Mucosa of rectum (tissue), 2 donors: ENCODE results near the gene CLEC18B.
A peak's percentile ranks its signal among the peaks of the same experiment; 100 is the strongest.
"Not testable (repeated sequence)": the region's sequence is repeated elsewhere in the genome, so short reads cannot be mapped to it uniquely, and the experiment has no call there.

ENCODE experiments used
- H3K27ac ChIP-seq, 2 donors: one replicate each; pipeline ENCODE4 v1.7.0; 2013; ENCODE audit warnings: inconsistent platforms in 2 of 2, low read depth in 2 of 2, low read length in 2 of 2
- H3K27me3 ChIP-seq, 2 donors: one replicate each; pipeline ENCODE4 v1.7.0; 2013; ENCODE audit warnings: low read length in 2 of 2; ENCODE audit not compliant: control insufficient read depth in 2 of 2, insufficient read depth in 2 of 2
- H3K36me3 ChIP-seq, 2 donors: one replicate each; pipeline ENCODE4 v1.7.0; 2013; ENCODE audit warnings: low read length in 2 of 2; ENCODE audit not compliant: control insufficient read depth in 2 of 2, insufficient read depth in 2 of 2
- H3K4me1 ChIP-seq, 2 donors: one replicate each; pipeline ENCODE4 v1.7.0; 2013; ENCODE audit warnings: low read length in 2 of 2, mild to moderate bottlenecking in 1 of 2; ENCODE audit not compliant: control insufficient read depth in 2 of 2, insufficient read depth in 2 of 2
- H3K4me3 ChIP-seq, 2 donors: one replicate each; pipeline ENCODE4 v1.7.0; 2013; ENCODE audit warnings: low read length in 2 of 2
- H3K9ac ChIP-seq, 2 donors: one replicate each; pipeline ENCODE4 v1.7.0; 2013; ENCODE audit warnings: low read length in 2 of 2, low read depth in 1 of 2, mild to moderate bottlenecking in 1 of 2
- H3K9me3 ChIP-seq, 2 donors: one replicate each; pipeline ENCODE4 v1.7.0; 2013; ENCODE audit warnings: low read length in 2 of 2; ENCODE audit not compliant: control insufficient read depth in 2 of 2
- donor health status: healthy.
- donor health status: Normal muscosa, but diverticular disease.

Gene CLEC18B

DNA sequence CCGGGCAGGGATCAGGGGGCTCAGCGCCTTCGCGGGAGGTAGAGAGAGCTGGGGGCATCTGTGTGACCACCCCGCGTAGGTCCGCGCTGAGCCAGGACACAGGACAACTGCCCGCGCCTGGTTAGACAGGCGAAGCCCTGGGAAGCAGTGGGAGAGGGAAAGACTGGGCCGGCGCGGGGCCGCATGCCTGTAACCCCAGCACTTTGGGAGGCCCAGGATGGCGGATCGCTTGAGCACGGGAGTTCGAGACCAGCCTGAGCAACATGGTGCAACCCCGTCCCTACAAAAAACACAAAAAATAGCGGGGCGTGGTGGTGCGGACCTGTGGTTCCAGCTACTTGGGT is 13.9 kb downstream of the CLEC18B start:
- not testable (repeated sequence) for H3K9me3 ChIP-seq, H3K27me3 ChIP-seq, H3K36me3 ChIP-seq, H3K4me1 ChIP-seq, H3K27ac ChIP-seq
- peak overlapping the region in 1 of 2 donors; percentile 71 for H3K9ac ChIP-seq
- peak overlapping the region in 1 of 2 donors; percentile 30 for H3K4me3 ChIP-seq

DNA sequence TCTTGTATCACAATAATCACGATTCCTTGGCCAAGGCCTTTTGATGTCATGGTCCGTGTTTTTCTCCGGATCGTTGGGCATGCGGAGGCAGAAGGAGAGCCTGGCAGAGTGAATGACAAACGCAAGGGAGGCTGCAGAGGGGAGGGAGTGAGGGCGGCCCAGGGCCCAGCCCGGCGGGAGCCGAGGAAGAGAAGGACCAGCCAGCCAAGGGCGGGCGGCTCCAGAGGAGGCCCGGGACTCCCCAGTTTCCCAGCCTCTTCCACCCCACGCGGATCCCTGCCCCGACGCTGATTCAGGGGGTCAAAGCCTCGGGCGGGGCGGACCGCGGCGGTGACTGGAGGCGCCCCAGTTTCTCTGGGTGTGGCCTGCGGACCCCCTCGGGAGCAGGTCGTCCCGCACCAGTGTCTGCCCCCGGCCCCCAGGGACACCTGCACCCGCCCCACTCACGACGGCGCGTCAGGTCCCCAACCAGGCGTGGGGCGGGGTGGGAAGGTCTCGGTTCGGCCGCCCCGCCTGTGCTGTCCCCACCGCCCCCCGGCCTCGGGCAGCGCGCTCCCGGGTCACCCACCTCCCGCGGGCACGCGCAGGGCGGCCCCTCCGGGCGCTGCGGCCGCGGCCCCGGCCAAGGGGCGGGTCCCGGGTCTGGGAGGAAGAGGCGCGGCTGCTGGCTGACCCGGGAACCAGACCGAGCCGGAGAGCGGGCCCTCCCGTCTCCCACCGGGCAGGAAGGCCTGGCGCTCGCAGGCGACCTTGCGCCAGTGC is 14.5 kb downstream of the CLEC18B start:
- not testable (repeated sequence) for H3K27me3 ChIP-seq, H3K4me1 ChIP-seq, H3K9me3 ChIP-seq, H3K27ac ChIP-seq, H3K36me3 ChIP-seq
- H3K4me3 ChIP-seq, result peak overlapping the region in 1 of 2 donors; percentile 30
- peak overlapping the region in 1 of 2 donors; percentile 71 for H3K9ac ChIP-seq

DNA sequence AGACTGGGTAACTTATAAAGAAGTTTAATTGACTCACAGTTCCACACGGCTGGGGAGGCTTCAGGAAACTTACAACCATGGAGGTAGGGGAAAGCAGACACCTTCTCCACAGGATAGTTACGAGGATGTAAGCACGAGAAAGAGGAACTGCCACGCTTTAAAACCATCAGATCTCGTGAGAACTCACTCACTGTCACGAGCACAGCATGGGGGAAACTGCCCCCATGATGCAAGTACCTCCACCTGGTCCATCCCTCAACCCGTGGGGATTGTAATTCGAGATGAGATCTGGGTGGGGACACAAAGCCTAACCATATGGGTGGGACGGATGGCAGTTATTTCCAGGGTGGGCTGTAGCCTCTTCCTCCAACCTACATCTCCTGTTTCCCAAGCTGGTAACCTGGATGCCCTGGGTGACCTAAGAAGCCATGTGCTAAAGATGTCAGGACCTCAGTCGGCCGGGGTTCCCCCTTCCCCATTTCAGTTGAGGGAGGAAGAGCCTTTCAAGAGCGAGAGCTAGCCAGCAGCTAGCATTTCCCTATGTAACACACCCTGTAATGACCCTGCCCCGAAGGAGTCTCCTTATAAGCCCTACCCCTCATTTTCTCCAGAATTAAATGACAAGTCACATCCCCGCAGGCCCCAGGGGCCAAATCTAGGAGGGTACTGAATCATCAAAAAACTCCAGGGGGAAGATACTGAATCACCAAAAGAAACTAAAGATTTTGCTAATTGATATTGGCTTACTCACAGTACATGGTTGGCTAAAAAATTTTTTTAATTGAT is 16.9 kb downstream of the CLEC18B start:
- H3K4me1 ChIP-seq, H3K9ac ChIP-seq, H3K27me3 ChIP-seq, H3K9me3 ChIP-seq, H3K27ac ChIP-seq, H3K4me3 ChIP-seq, H3K36me3 ChIP-seq: not testable (repeated sequence)

DNA sequence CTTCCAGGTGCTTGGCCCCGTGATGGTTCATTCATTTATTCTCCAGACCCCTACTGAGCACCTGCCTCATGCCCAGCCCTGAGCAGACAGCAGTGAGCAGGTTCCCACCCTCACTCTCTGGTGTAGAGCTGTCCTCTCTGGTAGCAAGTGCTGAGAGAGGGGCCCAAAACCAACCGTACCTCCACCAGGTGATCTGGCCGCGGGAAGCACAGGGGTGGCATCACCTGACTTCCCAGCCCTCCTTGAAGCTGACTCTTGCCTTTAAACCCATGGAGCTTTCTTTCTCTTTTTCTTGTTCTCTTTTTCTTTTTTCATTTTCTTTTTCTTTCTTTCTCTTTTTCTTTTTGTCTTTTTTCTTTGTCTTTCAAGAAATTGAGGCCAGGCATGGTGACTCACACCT is 21.0 kb downstream of the CLEC18B start:
- H3K36me3 ChIP-seq, H3K9me3 ChIP-seq, H3K27ac ChIP-seq, H3K4me3 ChIP-seq, H3K4me1 ChIP-seq, H3K9ac ChIP-seq, H3K27me3 ChIP-seq: not testable (repeated sequence)

DNA sequence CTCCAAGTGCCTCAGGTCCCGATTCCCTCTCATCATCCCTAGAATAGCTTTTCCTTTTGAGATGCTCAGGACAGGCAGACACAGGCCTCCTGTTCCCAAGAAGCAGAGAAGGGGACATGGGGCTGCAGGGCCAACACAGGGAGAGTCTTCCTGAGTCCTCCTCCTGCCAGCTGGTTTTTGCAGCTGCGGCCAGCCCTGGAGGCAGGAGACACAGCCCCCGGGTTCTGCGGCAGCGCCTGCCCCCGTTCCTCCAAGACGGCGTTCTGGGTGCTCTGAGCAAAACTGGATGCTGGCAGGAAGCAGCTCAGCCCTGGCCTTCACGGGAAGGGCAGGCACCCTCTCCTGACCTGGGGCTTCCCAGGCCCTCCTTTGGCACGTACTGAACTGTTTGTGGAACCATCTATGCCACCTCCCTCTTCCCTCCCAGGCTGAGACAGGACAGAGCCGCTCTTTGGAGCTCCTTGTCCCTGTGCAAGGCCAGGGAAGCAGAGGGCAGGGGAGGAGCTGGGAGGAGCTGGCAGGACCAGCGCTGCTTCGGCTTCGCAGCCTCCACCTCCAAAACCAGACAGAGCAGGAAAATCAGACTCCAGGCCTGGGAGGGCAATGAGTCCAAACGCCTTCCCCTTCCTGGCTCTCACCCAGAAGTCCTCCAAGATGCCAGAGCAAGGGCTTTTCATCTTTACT is 22.9 kb downstream of the CLEC18B start:
- H3K36me3 ChIP-seq, H3K27ac ChIP-seq, H3K9me3 ChIP-seq, H3K9ac ChIP-seq, H3K27me3 ChIP-seq, H3K4me1 ChIP-seq, H3K4me3 ChIP-seq: not testable (repeated sequence)

DNA sequence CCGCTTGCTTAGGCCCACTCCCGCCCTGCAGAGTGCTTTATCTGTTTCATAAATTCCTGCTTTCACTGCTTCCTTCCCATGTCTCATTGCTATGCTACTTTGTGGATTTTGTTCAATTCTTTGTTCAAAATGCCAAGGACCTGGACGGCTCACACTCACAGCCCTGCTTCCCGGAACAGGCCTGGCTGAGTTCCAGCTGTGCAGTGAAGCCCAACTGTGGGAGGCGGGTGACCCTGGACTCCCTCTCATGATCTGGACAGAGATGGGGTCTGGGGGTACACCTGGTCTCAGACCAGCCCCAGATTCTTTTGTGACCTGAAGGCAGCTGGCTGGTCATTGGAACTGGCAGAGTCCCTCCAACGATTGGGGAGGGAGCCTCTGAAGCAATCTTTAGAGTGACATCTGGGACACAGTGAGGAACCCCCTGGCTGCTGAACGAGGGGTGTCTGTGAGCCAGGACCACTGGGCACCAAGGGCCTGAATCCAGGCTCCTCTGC is 24.7 kb downstream of the CLEC18B start:
- not testable (repeated sequence) for H3K9ac ChIP-seq, H3K36me3 ChIP-seq, H3K27me3 ChIP-seq, H3K27ac ChIP-seq, H3K4me1 ChIP-seq, H3K9me3 ChIP-seq, H3K4me3 ChIP-seq

DNA sequence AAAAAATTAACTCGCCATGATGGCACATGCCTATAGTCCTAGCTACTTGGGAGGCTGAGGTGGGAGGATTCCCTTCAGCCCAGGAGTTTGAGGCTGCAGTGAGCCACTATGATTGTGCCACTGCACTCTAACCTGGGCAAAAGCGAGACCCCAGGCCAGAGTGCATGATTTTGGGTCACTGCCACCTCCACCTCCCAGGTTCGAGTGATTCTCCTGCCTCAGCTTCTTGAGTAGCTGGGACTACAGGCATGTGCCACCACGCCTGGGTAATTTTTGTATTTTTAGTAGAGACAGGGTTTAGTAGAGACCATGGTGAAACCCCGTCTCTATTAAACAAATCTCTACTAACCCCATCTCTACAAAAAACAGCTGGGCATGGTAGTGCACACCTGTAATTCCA is 26.7 kb downstream of the CLEC18B start:
- not testable (repeated sequence) for H3K4me3 ChIP-seq, H3K36me3 ChIP-seq, H3K27ac ChIP-seq, H3K27me3 ChIP-seq, H3K4me1 ChIP-seq, H3K9me3 ChIP-seq, H3K9ac ChIP-seq

DNA sequence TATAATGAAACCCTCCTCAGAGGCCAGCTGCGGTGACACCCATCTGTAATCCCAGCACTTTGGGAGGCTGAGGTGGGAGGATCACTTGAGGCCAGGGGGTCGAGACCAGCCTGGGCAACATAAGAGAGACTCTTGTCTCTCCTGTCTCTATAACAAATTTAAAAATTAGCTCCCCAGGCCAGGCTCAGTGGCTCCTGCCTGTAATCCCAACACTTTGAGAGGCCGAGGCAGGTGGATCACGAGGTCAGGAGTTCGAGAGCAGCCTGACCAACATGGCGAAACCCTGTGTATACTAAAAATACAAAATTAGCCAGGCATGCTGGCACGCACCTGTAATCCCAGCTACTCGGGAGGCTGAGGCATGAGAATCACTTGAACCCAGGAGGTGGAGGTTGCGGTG is 27.1 kb downstream of the CLEC18B start:
- not testable (repeated sequence) for H3K36me3 ChIP-seq, H3K27me3 ChIP-seq, H3K27ac ChIP-seq, H3K9ac ChIP-seq, H3K4me3 ChIP-seq, H3K9me3 ChIP-seq, H3K4me1 ChIP-seq

DNA sequence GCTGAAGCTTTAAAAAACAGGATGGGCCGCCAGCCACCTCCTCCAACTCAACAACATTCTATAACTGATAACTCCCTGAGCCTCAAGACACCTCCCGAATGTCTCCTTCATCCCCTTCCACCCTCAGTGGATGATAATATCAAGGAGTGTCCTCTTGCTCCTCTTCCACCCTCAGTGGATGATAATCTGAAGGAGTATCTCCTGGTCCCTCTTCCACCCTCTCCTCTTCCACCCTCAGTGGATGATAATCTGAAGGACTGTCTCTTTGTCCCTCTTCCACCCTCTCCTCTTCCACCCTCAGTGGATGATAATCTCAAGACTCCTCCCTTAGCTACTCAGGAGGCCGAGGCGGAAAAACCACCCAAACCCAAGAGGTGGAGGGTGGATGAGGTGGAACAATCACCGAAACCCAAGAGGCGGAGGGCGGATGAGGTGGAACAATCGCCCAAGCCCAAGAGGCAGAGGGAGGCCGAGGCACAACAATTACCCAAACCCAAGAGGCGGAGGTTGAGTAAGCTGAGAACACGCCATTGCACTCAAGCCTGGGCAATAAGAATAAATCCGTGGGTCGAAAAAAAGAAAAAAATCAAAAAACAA is 29.7 kb downstream of the CLEC18B start:
- not testable (repeated sequence) for H3K4me3 ChIP-seq, H3K36me3 ChIP-seq, H3K27ac ChIP-seq, H3K9me3 ChIP-seq, H3K9ac ChIP-seq, H3K4me1 ChIP-seq, H3K27me3 ChIP-seq
